Measurements from ENCODE around the gene HOXA4. TPM values are rescaled to one million over a fixed set of nuclear protein-coding genes. Genes with fewer than 3 reads are reported as not detected.

Gene HOXA4
- polyA plus RNA-seq, 3 donors: 0.48 TPM; not detected in 2

DNA sequence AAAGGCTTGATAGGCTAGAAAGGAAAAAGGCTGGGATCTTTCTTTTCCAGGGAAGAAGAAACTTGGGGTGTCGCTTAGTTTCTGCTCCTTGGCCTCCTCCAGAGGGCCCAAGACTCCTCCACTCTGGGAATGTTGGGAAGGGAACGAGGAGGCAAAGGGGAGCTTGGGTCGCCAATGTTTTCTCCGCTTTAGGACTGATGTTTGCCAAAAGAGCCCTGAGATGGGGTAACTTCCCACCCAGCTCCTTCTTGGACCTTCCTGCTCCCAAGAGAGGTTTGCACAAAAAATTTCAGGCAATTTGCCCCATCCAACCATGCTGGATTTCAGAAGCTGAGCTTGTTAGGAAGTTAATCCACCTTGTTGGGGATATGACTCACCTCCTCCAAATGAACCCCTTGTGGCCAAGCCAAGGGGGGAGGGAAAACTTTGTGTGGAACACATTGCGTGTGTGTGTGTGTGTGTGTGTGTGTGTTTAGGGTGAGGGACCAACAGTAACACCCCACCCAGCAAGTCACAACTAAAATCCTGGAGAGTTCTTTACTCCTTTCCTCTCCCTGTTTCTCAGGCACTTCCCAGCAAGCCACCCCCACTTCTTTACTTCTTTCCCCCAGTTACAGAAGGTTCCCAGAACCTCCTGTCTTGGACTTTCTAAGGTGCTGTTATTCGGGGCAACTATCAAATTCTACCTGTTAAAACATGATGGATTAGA, 19.4 kb downstream of the HOXA4 start:
- H3K9me3 ChIP-seq (replicated peaks in 1 of 2; ENCODE audit: control insufficient read depth in 1 of 2, insufficient read depth in 1 of 2, low read length in 2 of 2): peaks cover 0 to 4% of the 10 kb centered on the region in 2 donors
- TF ChIP-seq, protein P1, sequence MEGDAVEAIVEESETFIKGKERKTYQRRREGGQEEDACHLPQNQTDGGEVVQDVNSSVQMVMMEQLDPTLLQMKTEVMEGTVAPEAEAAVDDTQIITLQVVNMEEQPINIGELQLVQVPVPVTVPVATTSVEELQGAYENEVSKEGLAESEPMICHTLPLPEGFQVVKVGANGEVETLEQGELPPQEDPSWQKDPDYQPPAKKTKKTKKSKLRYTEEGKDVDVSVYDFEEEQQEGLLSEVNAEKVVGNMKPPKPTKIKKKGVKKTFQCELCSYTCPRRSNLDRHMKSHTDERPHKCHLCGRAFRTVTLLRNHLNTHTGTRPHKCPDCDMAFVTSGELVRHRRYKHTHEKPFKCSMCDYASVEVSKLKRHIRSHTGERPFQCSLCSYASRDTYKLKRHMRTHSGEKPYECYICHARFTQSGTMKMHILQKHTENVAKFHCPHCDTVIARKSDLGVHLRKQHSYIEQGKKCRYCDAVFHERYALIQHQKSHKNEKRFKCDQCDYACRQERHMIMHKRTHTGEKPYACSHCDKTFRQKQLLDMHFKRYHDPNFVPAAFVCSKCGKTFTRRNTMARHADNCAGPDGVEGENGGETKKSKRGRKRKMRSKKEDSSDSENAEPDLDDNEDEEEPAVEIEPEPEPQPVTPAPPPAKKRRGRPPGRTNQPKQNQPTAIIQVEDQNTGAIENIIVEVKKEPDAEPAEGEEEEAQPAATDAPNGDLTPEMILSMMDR (IDR thresholded peaks at IDR 0.05): no peak
- H3K27ac Mint-ChIP-seq: no peak overlapping the region
- no peak overlapping the region for H3K4me3 Mint-ChIP-seq
- H3K27me3 ChIP-seq (ENCODE audit: control insufficient read depth in 2 of 2, insufficient read depth in 2 of 2, low read length in 2 of 2): peaks cover 0 to 2% of the 10 kb centered on the region in 2 donors
- H3K4me1 Mint-ChIP-seq: no peaks in the 10 kb centered on the region
- no peaks in the 10 kb centered on the region for H4K20me1 ChIP-seq (ENCODE audit: insufficient read depth, low read length)
- no CpG with 5 or more reads among the region's 6 CpGs for WGBS (ENCODE audit: insufficient coverage)
- H3K27me3 Mint-ChIP-seq (ENCODE audit: low read depth in 3 of 3): peaks cover 2 to 7% (median 4%) of the 10 kb centered on the region in 3 donors
- intact Hi-C loops (cut with micrococcal nuclease): no loop called here
- H3K36me3 ChIP-seq (replicated peaks in 1 of 2; ENCODE audit: control insufficient read depth in 1 of 2, insufficient read depth in 2 of 2, low read length in 2 of 2): no peaks in the 10 kb centered on the region
- DNase-seq: no peak
- no peaks in the 10 kb centered on the region for H3K79me2 ChIP-seq (ENCODE audit: insufficient read depth, low read length)
- H3K9ac ChIP-seq (ENCODE audit: insufficient read depth, low read length, poor library complexity, severe bottlenecking): no peak overlapping the region
- H3K4me1 ChIP-seq (ENCODE audit: control insufficient read depth in 1 of 2, insufficient read depth in 2 of 2, low read length in 2 of 2): no peaks in the 10 kb centered on the region
- H3K36me3 Mint-ChIP-seq: no peaks in the 10 kb centered on the region
- no peak overlapping the region for H3K4me3 ChIP-seq (replicated peaks in 1 of 3; ENCODE audit: low read depth in 2 of 3, low read length in 3 of 3)
- H2AFZ ChIP-seq (ENCODE audit: insufficient read depth, low read depth, low read length, poor library complexity, severe bottlenecking): no peak overlapping the region
- no peak overlapping the region for H3K27ac ChIP-seq (ENCODE audit: low read depth in 1 of 2, low read length in 2 of 2)
- no peak overlapping the region for H3K4me2 ChIP-seq (replicated peaks; ENCODE audit: extremely low read depth, low read length, poor library complexity, severe bottlenecking)
- peaks cover 0 to 13% (median 3%) of the 10 kb centered on the region in 7 donors for H3K9me3 Mint-ChIP-seq

DNA sequence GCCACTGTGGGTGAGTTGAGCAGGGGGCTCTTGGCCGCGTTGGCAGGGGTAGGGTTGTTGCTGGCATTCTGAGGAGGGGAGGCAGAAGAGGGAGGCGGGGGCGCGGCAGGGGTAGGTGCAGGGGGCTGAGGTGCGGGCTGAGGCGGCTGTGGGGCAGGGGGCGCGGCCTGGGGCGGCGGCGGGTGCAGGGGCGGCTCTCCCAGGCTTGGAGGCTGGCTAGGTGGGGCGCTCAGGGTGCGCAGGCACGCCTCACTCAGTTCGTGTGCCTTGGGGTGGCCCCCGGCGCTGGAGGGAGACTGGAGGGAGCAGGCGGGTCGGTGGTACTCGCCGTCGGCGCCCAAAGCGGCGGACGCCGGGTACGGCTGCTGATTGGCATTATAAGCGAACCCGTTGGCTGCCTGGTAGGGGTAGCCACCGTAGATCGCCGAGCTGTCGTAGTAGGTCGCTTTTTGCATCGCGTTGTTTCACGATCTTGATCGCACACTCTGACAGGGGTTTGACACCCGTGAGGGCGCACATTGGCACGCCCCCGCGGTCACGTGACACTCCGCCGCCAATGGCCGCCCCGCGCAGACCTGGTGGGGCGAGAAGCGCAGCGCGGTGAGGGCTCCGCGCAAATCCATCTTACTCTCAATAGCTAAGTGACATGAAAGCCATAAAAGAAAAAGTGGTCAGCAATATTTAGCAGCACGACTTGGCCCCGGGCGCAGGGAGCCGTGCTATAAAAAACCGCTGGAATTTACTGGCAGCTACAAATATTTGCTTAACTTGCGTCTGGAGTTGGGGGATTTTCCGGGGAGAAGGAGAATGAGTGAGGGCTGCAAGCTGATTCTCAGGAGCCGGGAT, 20.1 kb downstream of the HOXA4 start:
- no peak overlapping the region for H2AFZ ChIP-seq (ENCODE audit: insufficient read depth, low read depth, low read length, poor library complexity, severe bottlenecking)
- H3K4me3 Mint-ChIP-seq: no peak overlapping the region
- intact Hi-C loops (cut with micrococcal nuclease): no loop called here
- no peak overlapping the region for H3K9ac ChIP-seq (ENCODE audit: insufficient read depth, low read length, poor library complexity, severe bottlenecking)
- H3K79me2 ChIP-seq (ENCODE audit: insufficient read depth, low read length): no peaks in the 10 kb centered on the region
- no peaks in the 10 kb centered on the region for H3K4me1 Mint-ChIP-seq
- WGBS (ENCODE audit: insufficient coverage): 98% methylated on average over 65 of the region's 66 CpGs
- no peak overlapping the region for H3K27ac ChIP-seq (ENCODE audit: low read depth in 1 of 2, low read length in 2 of 2)
- H3K36me3 ChIP-seq (replicated peaks in 1 of 2; ENCODE audit: control insufficient read depth in 1 of 2, insufficient read depth in 2 of 2, low read length in 2 of 2): no peaks in the 10 kb centered on the region
- H3K9me3 ChIP-seq (replicated peaks in 1 of 2; ENCODE audit: control insufficient read depth in 1 of 2, insufficient read depth in 1 of 2, low read length in 2 of 2): peaks cover 0 to 4% of the 10 kb centered on the region in 2 donors
- H3K4me3 ChIP-seq (replicated peaks in 1 of 3; ENCODE audit: low read depth in 2 of 3, low read length in 3 of 3): no peak overlapping the region
- DNase-seq: no peak
- peak overlapping the region in 1 of 7 donors; percentile 30 for H3K27ac Mint-ChIP-seq
- no peak overlapping the region for H3K4me2 ChIP-seq (replicated peaks; ENCODE audit: extremely low read depth, low read length, poor library complexity, severe bottlenecking)
- H4K20me1 ChIP-seq (ENCODE audit: insufficient read depth, low read length): peaks cover 2% of the 10 kb centered on the region
- no peaks in the 10 kb centered on the region for H3K36me3 Mint-ChIP-seq
- no peaks in the 10 kb centered on the region for H3K4me1 ChIP-seq (ENCODE audit: control insufficient read depth in 1 of 2, insufficient read depth in 2 of 2, low read length in 2 of 2)
- TF ChIP-seq, protein P1 (IDR thresholded peaks at IDR 0.05): no peak
- peaks cover 2 to 10% of the 10 kb centered on the region in 2 donors for H3K27me3 ChIP-seq (ENCODE audit: control insufficient read depth in 2 of 2, insufficient read depth in 2 of 2, low read length in 2 of 2)
- H3K27me3 Mint-ChIP-seq (ENCODE audit: low read depth in 3 of 3): peaks cover 9 to 14% (median 10%) of the 10 kb centered on the region in 3 donors
- H3K9me3 Mint-ChIP-seq: peaks cover 0 to 13% (median 3%) of the 10 kb centered on the region in 7 donors
